Retina (tissue), 1 donor: ENCODE results near the gene PIGP.
A peak's percentile ranks its signal among the peaks of the same experiment; 100 is the strongest.
"Not testable (repeated sequence)": the region's sequence is repeated elsewhere in the genome, so short reads cannot be mapped to it uniquely, and the experiment has no call there.

Experiments
- DNase-seq: peaks from one replicate; pipeline ENCODE4 v3.0.0-alpha.2; 2016

Gene PIGP

GRCh38 chr21:37075214-37075770 is 2.4 kb upstream of the PIGP start:
- no peak for DNase-seq

GRCh38 chr21:37074546-37074945 is 1.7 kb upstream of the PIGP start:
- DNase-seq, result no peak

DNA sequence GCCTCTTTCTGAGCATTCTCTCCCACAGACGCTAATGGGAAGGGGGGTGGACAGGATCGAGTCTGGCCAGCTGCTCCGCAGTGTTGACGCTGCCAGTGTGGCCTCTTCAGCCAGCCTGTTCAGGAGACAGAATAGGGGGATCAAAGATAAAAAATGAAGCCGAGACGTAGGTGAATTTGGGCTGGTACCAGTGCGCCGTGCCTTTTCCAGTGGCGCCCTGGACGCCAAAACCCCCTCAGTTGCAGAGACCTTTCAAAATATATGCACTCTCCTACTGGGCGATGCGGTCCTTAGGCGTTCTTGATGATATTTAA is 1.3 kb upstream of the PIGP start:
- DNase-seq, result no peak

DNA sequence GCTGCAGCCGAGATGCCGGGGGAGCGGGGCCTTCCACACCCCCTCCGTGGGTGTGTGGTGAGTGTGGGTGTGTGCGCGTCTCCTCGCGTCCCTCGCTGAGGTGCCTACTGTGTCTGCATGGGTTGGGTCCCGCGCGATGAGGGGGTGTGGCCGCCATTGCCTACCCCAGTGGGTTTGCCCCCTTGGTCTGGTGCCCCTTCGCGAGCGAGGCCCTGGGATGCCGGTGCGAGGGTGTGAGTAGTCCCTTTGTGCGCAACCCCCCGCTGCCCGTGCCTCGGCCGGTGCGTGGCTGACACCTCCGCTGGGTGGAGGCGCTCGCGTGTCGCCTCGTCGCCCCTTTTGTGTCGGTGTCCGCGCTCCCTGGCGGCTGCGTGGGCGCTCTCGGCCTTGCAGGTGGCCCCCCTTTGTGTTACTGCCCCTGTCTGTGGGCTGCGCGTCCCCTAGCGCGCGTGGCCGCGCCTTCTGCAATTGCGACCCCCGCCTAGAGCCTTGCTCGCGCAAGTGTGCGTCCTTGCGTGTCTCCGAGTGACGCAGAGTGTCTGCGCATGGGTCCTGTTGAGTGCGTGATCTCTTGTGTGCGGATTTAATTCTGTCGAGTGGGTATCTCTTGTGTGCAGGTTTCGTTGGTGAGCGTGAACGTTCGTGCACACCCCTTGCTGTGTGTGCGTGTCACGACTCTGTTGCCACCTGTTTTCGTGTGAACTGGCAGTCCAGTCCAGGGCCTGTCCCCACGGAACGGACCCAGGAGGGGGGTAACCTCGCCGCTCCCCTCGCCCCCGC is 736 bp upstream of the PIGP start:
- peak; percentile 90 for DNase-seq

DNA sequence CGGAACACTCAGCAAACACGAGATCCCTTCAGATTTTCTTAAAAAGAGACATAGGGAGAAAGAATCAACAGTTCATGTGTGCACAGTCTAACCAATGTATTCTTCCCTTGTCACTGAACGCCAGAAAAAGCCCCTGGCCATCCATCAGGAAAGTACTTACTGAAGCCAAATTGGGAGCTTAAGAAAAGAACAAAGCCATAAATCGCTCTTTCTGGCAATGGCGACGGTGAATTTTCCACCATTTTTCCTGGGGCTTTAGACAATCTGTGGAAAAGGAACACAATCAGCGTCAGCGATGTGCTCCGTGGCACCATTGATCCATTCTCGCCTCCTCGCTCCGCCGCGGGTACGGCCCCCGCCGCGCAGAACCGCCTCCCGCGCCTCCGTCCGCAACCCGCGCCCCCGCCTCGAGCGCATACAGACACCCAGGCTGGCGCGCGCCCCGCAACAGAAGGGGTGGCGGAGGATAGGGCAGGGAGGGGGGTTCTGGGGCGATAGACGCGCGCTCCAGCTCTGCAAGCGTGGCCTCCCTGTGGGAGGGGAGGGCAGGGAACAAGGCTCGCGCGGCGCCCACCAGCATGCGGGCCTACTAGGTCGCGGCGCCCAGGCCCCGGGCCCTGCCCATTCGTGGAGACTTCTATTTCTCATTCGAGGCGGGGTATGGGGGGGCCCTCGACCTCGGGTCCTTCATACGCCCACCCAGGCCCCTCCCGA is 440 bp downstream of the PIGP start:
- no peak for DNase-seq

GRCh38 chr21:37071561-37072273 is 1.2 kb downstream of the PIGP start:
- DNase-seq, result no peak

- DNase-seq, result no peak
Measured at GRCh38 chr21:37065561-37066177, 7.2 kb downstream of the PIGP start.

GRCh38 chr21:37064841-37065240 is 8.0 kb downstream of the PIGP start:
- DNase-seq, result no peak

GRCh38 chr21:37063433-37063832 is 9.4 kb downstream of the PIGP start:
- no peak for DNase-seq

- peak; percentile 29 for DNase-seq
Measured at GRCh38 chr21:37062593-37062935, 10.3 kb downstream of the PIGP start.

- DNase-seq, result no peak
Measured at GRCh38 chr21:37061926-37062592, 10.8 kb downstream of the PIGP start.

DNA sequence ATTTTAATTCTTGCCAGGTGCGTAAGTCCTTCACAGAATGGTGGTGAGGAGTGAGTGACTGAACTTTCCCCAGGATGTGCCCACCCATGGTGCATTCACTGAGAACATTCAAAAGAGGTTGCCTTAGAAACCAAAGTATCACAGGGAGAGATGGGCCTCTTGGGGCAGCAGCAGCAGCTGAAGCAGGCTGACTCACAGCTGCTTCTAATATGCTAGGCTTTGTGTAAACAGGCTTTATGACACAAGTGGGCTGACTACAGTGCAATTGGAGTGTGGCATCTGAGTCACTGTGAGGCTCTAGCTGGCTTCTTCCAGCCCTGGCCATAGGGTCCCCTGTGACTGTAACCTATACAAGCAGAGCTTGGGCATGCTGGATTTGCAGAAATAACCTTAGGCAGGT is 12.6 kb downstream of the PIGP start:
- peak; percentile 74 for DNase-seq

GRCh38 chr21:37059181-37059580 is 13.7 kb downstream of the PIGP start:
- no peak for DNase-seq

GRCh38 chr21:37058261-37058660 is 14.6 kb downstream of the PIGP start:
- no peak for DNase-seq

- no peak for DNase-seq
Measured at GRCh38 chr21:37057614-37058013, 15.3 kb downstream of the PIGP start.

- DNase-seq, result no peak
Measured at GRCh38 chr21:37055271-37055855, 17.5 kb downstream of the PIGP start.

DNA sequence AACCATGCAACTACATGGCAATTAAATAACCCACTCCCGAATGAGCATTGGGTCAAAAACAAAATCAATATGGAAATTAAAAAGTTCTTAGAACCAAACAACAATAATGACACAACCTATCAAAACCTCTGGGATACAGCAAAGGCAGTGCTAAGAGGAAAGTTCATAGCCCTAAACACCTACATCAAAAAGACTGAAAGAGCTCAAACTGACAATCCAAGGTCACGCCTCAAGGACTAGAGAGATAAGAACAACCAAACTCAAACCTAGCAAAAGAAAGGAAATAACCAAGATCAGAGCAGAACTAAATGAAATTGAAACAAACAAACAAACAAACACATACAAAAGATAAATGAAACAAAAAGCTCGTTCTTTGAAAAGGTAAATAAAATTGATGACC is 23.1 kb downstream of the PIGP start:
- not testable (repeated sequence) for DNase-seq

DNA sequence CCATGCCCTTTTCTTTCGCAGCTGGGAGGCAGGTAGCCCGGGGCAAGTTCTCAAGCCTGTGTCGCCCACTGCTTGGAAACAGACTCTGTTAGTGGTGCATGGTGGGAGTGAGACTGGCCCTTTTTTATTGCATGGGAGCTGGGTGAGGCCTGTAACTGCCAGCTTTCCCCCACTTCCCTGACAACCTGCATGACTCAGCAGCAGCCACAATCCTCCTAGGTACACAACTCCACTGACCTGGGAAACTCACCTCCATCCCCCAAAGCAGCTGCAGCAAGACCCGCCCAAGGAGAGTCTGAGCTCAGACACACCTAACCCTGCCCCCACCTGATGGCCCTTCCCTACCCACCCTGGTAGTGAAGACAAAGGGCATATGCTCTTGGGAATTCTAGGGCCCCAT is 25.8 kb downstream of the PIGP start:
- DNase-seq, result no peak

- no peak for DNase-seq
Measured at GRCh38 chr21:37045556-37045955, 27.3 kb downstream of the PIGP start.

GRCh38 chr21:37045149-37045548 is 27.7 kb downstream of the PIGP start:
- no peak for DNase-seq

DNA sequence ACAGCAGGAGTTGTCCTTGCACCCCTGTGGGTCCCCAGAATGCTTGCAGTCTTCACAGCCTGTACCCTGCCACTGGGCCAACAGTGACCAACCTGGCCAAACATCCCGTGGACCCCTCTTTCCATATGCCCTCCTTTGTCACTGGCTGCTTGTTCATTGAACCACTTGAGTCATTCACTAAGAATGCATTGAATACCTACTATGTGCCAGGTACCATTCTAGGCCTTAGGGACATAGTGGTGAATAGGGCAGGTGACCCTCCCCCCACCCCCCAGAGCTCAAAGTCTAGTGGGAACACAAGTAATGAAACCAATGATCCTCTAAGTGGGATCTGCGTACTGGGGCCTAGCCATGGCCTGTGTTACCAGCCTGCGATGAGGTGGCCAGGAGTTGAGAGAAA is 28.2 kb downstream of the PIGP start:
- no peak for DNase-seq

GRCh38 chr21:37043818-37044217 is 29.1 kb downstream of the PIGP start:
- DNase-seq, result no peak
